Measurements from ENCODE around the gene AVEN. TPM values are rescaled to one million over a fixed set of nuclear protein-coding genes. Genes with fewer than 3 reads are reported as not detected.
A peak's percentile ranks its signal among the peaks of the same experiment; 100 is the strongest.

Gene AVEN
- total and polyA plus RNA-seq, 4 donors: 8.1 to 21.8 (median 17.1) TPM

DNA sequence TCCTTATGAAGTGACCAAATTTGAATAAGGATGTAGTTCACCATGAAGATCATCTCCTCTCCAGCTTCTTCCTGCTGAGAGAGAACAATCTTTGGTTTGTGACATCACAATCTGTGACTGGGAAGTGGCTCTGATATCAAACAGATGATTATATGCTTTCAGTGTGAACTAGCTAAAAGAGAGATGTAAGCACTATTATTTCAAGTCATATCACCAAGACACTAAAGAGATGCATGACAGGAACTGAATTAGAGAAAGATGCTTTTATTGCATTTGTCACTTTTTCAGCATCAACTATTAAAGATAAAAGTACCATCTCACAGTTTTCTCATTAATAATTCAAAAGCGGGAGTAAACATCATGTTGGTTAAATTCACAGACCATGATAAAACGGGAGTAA, 67.2 kb downstream of the AVEN start:
- Histone ChIP-seq H3K36me3 (ENCODE audit: control insufficient read depth, insufficient read depth, low read length) (no peaks in the 10 kb centered on the region), H3K9me3 (ENCODE audit: control insufficient read depth, insufficient read depth, low read length) (no peaks in the 10 kb centered on the region), H3K4me3 (ENCODE audit: low read depth, low read length) (no peak overlapping the region), H3K27me3 (ENCODE audit: control insufficient read depth, insufficient read depth, low read length) (no peaks in the 10 kb centered on the region), H3K4me1 (ENCODE audit: control insufficient read depth, insufficient read depth, low read length) (no peaks in the 10 kb centered on the region), H3K27ac (ENCODE audit: low read depth, low read length) (no peak overlapping the region)
- peak in 1 of 6 donors; percentile 18 for DNase-seq (ENCODE audit: low read depth in 4 of 6, low spot score in 6 of 6)
- no CpG with 5 or more reads among the region's 2 CpGs for WGBS (ENCODE audit: insufficient coverage)

DNA sequence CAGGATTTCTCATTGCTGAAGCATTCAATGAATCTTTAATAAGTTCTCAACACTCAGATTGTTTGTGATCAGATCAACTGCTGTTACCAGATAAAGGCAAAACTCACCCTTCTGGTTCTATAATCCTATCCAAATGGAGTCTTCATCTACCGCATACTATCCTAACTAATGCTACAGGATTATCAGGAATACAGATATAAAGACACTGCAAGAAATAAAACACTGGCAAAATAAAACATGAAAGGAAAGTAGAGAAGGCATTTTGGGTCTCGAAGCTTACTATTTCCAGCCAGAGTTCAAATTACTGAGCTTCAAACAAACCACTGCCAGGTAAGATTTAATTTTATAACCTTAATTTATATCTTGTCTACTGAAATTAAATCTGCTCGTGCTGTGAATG, 70.2 kb downstream of the AVEN start:
- Histone ChIP-seq H3K4me1 (ENCODE audit: control insufficient read depth, insufficient read depth, low read length) (no peaks in the 10 kb centered on the region), H3K27me3 (ENCODE audit: control insufficient read depth, insufficient read depth, low read length) (no peaks in the 10 kb centered on the region), H3K9me3 (ENCODE audit: control insufficient read depth, insufficient read depth, low read length) (no peaks in the 10 kb centered on the region), H3K4me3 (ENCODE audit: low read depth, low read length) (peak overlapping the region; percentile 1), H3K36me3 (ENCODE audit: control insufficient read depth, insufficient read depth, low read length) (no peaks in the 10 kb centered on the region), H3K27ac (ENCODE audit: low read depth, low read length) (no peak overlapping the region)
- DNase-seq (ENCODE audit: low read depth in 4 of 6, low spot score in 6 of 6): no peak
- no CpG with 5 or more reads among the region's 3 CpGs for WGBS (ENCODE audit: insufficient coverage)

GRCh38 chr15:33968224-33968623, 70.8 kb downstream of the AVEN start, which contains the start of gene CHRM5:
TSS of gene CHRM5 (plus strand) at chr15:33968497. CDS start at chr15:34062718, 94,221 bp downstream.
- 72% methylated on average over 1 of the region's 6 CpGs for WGBS (ENCODE audit: insufficient coverage)
- Histone ChIP-seq H3K9me3 (ENCODE audit: control insufficient read depth, insufficient read depth, low read length) (no peaks in the 10 kb centered on the region), H3K27me3 (ENCODE audit: control insufficient read depth, insufficient read depth, low read length) (no peaks in the 10 kb centered on the region), H3K4me1 (ENCODE audit: control insufficient read depth, insufficient read depth, low read length) (no peaks in the 10 kb centered on the region), H3K36me3 (ENCODE audit: control insufficient read depth, insufficient read depth, low read length) (no peaks in the 10 kb centered on the region), H3K4me3 (ENCODE audit: low read depth, low read length) (peak within 1 kb of the TSS; percentile 1), H3K27ac (ENCODE audit: low read depth, low read length) (peak within 1 kb of the TSS; percentile 16)
- peak in 2 of 6 donors; percentile 27 to 39 for DNase-seq (ENCODE audit: low read depth in 4 of 6, low spot score in 6 of 6)

DNA sequence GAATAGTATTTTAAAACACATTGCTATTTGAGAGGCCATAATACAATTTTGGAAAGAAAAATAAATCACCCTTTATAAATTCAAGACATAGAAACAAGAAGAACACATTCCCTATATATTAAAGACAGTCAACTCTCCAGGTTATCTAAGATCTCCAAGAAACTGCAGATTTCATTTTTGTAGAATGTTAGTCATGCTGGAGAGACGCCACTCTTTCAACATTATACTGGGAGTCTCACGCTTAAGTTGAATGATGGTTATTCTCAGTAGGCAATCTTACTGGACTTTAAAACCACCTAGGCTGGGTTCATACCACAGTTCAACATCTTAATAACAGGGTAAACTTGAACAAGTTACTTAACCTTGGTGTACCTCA, 74.4 kb downstream of the AVEN start:
- WGBS (ENCODE audit: insufficient coverage): no CpG with 5 or more reads among the region's 2 CpGs
- Histone ChIP-seq H3K27ac (ENCODE audit: low read depth, low read length) (no peak overlapping the region), H3K27me3 (ENCODE audit: control insufficient read depth, insufficient read depth, low read length) (no peaks in the 10 kb centered on the region)

GRCh38 chr15:33963831-33964664, 75.0 kb downstream of the AVEN start:
- Histone ChIP-seq H3K27me3 (ENCODE audit: control insufficient read depth, insufficient read depth, low read length) (no peaks in the 10 kb centered on the region), H3K4me3 (ENCODE audit: low read depth, low read length) (no peak overlapping the region), H3K36me3 (ENCODE audit: control insufficient read depth, insufficient read depth, low read length) (no peaks in the 10 kb centered on the region), H3K9me3 (ENCODE audit: control insufficient read depth, insufficient read depth, low read length) (no peaks in the 10 kb centered on the region), H3K4me1 (ENCODE audit: control insufficient read depth, insufficient read depth, low read length) (no peaks in the 10 kb centered on the region), H3K27ac (ENCODE audit: low read depth, low read length) (no peak overlapping the region)
- peak in 3 of 6 donors; percentile 35 to 78 (median 59) for DNase-seq (ENCODE audit: low read depth in 4 of 6, low spot score in 6 of 6)
- WGBS (ENCODE audit: insufficient coverage): no CpG with 5 or more reads among the region's 8 CpGs

More for the DNA sequence above, 74.4 kb downstream of the AVEN start:
- Histone ChIP-seq H3K4me3 (ENCODE audit: low read depth, low read length) (no peak overlapping the region), H3K36me3 (ENCODE audit: control insufficient read depth, insufficient read depth, low read length) (no peaks in the 10 kb centered on the region), H3K4me1 (ENCODE audit: control insufficient read depth, insufficient read depth, low read length) (no peaks in the 10 kb centered on the region), H3K9me3 (ENCODE audit: control insufficient read depth, insufficient read depth, low read length) (no peaks in the 10 kb centered on the region)
- DNase-seq (ENCODE audit: low read depth in 4 of 6, low spot score in 6 of 6): no peak

- H3K27ac ChIP-seq (ENCODE audit: low read depth, low read length): no peak overlapping the region
- H3K4me1 ChIP-seq (ENCODE audit: control insufficient read depth, insufficient read depth, low read length): no peaks in the 10 kb centered on the region
- no peak overlapping the region for H3K4me3 ChIP-seq (ENCODE audit: low read depth, low read length)
- WGBS (ENCODE audit: insufficient coverage): no CpG with 5 or more reads among the region's 3 CpGs
- H3K9me3 ChIP-seq (ENCODE audit: control insufficient read depth, insufficient read depth, low read length): no peaks in the 10 kb centered on the region
- peak in 1 of 6 donors; percentile 35 for DNase-seq (ENCODE audit: low read depth in 4 of 6, low spot score in 6 of 6)
- no peaks in the 10 kb centered on the region for H3K27me3 ChIP-seq (ENCODE audit: control insufficient read depth, insufficient read depth, low read length)
- no peaks in the 10 kb centered on the region for H3K36me3 ChIP-seq (ENCODE audit: control insufficient read depth, insufficient read depth, low read length)
These were observed 78.5 kb downstream of the AVEN start for GRCh38 chr15:33960549-33960935.

DNA sequence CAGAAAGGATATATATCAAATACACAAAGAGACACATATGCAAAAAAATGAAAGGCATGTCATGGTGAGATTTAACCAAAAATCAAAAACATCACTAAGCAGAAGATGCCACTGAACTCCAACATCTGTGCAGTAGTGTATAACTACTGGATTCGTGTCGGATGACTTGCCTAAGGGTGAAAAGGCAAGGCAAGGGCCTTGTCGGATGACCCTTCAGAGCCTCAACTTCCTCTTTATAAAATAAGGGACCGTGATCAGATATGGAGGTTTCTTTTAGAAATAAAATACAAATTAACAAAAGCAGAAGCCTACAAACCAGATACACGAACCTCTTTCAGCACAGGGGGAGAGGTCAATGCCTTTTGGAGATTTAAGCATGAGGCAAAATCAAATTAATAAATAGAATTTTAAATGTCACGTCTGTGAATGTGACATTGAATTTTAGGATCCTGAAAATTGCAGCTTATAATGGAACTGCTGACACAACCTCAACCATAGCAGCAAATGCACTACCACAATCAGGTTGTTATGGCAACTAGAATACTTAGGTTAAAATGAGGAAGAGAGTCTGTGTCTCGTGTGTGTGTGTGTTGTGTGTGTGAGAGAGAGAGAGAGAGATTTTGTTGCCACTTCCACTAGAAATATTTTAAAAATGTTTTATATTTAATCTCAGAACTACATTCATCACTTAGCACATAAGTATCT, 79.0 kb downstream of the AVEN start:
- Histone ChIP-seq H3K27me3 (ENCODE audit: control insufficient read depth, insufficient read depth, low read length) (no peaks in the 10 kb centered on the region), H3K27ac (ENCODE audit: low read depth, low read length) (no peak overlapping the region), H3K4me1 (ENCODE audit: control insufficient read depth, insufficient read depth, low read length) (no peaks in the 10 kb centered on the region), H3K9me3 (ENCODE audit: control insufficient read depth, insufficient read depth, low read length) (no peaks in the 10 kb centered on the region), H3K36me3 (ENCODE audit: control insufficient read depth, insufficient read depth, low read length) (no peaks in the 10 kb centered on the region), H3K4me3 (ENCODE audit: low read depth, low read length) (no peak overlapping the region)
- whole genome bisulfite sequencing (ENCODE audit: insufficient coverage): 90% methylated on average over 2 of the region's 7 CpGs
- DNase-seq (ENCODE audit: low read depth in 4 of 6, low spot score in 6 of 6): peak in 2 of 6 donors; percentile 58 to 86

DNA sequence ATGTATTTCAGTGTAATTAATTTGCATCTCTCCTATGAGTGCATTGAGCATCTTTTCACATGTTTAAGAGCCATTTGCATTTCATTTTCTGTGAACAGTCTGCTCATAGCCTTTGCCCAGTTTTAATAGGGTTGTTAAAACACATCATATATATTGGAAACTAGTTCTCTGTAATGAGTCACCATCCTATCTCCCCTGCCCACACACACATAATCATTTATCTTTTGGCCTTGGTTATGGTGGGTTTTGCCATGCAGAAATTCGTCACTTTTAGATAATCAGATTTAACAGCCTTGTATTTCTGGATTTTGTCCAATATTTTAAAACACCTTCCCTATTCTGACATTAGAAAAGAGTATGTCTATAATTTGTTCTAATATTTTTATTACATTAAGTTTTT, 82.6 kb downstream of the AVEN start:
- peak in 2 of 6 donors; percentile 23 to 27 for DNase-seq (ENCODE audit: low read depth in 4 of 6, low spot score in 6 of 6)
- Histone ChIP-seq H3K27ac (ENCODE audit: low read depth, low read length) (no peak overlapping the region), H3K36me3 (ENCODE audit: control insufficient read depth, insufficient read depth, low read length) (no peaks in the 10 kb centered on the region), H3K27me3 (ENCODE audit: control insufficient read depth, insufficient read depth, low read length) (no peaks in the 10 kb centered on the region), H3K4me3 (ENCODE audit: low read depth, low read length) (no peak overlapping the region), H3K4me1 (ENCODE audit: control insufficient read depth, insufficient read depth, low read length) (no peaks in the 10 kb centered on the region), H3K9me3 (ENCODE audit: control insufficient read depth, insufficient read depth, low read length) (peaks cover 1% of the 10 kb centered on the region)
- WGBS (ENCODE audit: insufficient coverage): no CpG with 5 or more reads among the region's 1 CpG

- Histone ChIP-seq H3K4me1 (ENCODE audit: control insufficient read depth, insufficient read depth, low read length) (no peaks in the 10 kb centered on the region), H3K36me3 (ENCODE audit: control insufficient read depth, insufficient read depth, low read length) (no peaks in the 10 kb centered on the region), H3K27me3 (ENCODE audit: control insufficient read depth, insufficient read depth, low read length) (no peaks in the 10 kb centered on the region), H3K4me3 (ENCODE audit: low read depth, low read length) (no peak overlapping the region), H3K9me3 (ENCODE audit: control insufficient read depth, insufficient read depth, low read length) (peaks cover 1% of the 10 kb centered on the region), H3K27ac (ENCODE audit: low read depth, low read length) (no peak overlapping the region)
- WGBS (ENCODE audit: insufficient coverage): 78% methylated on average over 9 of the region's 10 CpGs
- DNase-seq (ENCODE audit: low read depth in 4 of 6, low spot score in 6 of 6): no peak
These were observed 83.1 kb downstream of the AVEN start for GRCh38 chr15:33955945-33956344.
